ENCODE data around the gene PRKG1.
"Not testable (repeated sequence)": the region's sequence is repeated elsewhere in the genome, so short reads cannot be mapped to it uniquely, and the experiment has no call there.

PRKG1 gene

DNA sequence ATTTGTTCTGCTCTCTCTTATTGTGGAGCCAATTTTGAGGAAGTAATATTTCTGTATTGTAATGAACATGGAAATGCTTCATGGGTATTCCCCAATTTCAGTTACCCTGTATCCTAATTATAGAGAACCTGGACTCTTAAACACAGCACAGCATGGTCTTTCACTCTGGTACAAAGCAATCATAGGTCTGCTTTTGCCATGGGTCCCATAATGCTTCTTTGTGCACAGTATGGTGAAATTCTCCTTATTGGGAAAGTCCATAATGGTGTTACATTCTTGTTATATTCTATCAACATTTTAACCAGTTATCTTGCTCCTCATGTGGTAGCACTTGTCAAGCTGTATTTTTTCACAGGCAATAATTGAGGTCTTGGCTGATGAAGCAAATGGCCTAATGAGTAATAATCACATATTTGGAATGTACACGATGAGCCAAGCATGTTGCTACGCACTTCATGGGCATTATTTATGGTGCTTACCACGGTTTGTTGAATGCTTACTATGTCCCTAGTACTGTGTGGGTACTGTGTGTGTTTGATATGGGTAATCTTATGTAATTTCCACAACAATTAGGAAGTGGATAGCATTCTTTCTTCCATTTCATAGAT is 42.9 kb downstream of the PRKG1 start:
- DNase-seq (ENCODE audit: low spot score), result no peak

DNA sequence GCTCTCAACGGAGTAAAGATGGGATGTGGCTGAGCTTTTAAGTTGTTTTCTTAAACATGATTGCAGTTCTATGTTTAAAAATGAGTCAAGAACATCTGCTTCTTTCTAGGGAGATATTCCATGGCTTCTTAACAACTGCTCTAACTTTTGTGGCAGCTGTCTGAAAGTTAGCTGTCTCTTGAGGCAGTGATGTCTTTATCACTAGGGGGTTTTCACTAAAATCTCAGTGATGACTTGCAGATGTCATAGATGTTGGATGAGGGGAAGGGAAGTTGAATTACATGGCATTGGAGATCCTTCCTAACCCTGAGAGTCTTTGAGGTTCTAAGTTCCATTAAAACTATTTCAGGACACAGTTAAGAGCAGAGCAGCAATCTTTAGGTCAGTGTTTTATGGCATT is 43.5 kb downstream of the PRKG1 start:
- DNase-seq (ENCODE audit: low spot score), result no peak

DNA sequence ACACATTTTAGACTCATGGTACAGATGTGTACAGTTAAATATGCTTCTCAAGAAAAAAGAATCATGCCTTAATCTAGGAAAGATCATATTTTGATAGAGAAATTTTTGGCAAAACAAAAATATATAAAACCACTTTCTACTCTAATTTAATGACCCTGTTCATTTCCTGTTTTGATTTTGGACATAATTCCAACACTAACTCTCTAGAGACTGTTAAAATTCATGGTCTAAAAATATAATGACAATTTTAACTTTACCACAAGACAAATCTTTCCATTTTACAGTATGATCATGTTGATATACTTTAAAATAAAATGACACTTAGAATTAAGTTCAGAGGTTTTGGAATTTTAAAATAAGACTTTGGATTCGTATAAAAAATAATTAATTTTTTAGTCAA is 45.2 kb downstream of the PRKG1 start:
- no peak for DNase-seq (ENCODE audit: low spot score)

DNA sequence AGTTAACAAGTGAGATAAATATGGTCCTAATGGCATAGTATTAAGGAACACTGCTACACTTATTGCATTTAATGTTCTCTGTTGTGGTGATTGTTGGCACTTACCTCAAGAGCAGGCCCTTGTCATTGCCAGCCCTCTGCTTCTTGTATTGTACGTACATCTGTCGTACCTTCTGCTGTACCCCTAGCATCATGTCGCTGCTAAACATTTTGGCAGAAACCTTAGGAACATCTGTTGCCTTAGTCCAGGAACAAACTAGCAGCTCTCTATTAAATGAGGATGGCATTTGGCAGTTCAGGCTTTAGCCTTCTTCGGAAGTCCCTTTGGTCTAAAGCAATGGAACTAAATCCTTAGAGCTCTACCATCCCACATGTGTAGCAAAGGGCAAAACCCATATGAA is 47.6 kb downstream of the PRKG1 start:
- DNase-seq (ENCODE audit: low spot score), result no peak

DNA sequence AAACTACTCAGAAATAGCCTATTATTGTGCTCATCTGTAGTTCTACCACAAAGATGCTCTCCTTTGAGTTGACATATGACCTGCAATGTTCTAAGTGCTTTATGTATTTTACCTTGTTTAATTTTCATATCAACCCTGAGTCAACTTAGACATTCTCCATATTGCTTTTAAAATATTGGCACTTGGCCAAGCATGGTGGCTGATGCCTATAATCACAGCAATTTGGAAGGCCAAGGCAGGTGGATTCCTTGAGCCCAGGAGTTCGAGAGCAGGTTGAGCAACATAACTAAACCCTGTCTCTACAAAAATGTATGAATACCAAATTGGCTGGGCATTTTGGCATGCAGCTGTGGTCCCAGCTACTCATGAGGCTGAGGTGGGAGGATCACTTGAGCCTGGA is 50.6 kb downstream of the PRKG1 start:
- no peak for DNase-seq (ENCODE audit: low spot score)

DNA sequence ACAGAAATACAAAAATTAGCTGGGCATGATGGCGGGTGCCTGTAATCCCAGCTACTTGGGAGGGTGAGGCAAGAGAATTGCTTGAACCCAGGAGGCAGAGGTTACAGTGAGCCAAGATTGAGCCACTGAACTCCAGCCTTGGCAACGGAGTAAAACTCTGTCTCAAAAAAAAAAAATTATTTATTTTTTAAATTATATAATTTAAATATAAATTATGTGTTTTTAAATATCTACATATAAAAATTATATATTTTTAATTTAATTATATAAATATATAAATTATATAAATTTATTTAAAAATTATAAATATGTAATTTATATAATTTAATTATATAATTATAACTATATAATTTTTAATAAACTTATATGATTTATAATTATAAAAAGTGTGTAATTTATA is 51.2 kb downstream of the PRKG1 start:
- no peak for DNase-seq (ENCODE audit: low spot score)

DNA sequence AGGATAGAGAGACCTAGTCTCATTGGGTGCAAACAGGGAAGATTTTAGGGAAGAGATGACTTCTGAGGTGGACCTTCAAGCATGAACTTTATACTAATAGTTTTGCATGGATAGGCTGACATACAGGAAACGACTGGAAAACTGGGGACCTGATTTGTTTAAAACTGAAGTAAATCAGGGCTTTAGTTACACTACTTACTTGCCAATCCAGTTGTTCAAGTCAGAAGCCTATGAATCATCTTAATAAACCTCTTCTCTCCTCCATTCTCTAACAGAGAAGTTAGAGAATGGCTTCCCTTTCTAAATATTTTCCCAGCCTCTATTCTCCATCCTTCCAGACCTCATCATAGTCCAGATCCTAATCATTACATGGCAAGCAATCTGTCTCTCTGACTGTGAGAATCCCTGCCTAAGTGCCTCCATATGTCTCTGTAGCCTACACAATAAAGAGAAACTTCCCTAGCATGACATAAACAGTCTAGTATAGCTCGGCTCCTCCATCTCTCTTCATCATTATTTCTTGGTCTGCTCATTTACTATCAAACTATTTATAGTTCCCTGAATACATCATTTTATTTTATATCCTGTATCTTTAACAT is 55.8 kb downstream of the PRKG1 start:
- DNase-seq (ENCODE audit: low spot score), result no peak

DNA sequence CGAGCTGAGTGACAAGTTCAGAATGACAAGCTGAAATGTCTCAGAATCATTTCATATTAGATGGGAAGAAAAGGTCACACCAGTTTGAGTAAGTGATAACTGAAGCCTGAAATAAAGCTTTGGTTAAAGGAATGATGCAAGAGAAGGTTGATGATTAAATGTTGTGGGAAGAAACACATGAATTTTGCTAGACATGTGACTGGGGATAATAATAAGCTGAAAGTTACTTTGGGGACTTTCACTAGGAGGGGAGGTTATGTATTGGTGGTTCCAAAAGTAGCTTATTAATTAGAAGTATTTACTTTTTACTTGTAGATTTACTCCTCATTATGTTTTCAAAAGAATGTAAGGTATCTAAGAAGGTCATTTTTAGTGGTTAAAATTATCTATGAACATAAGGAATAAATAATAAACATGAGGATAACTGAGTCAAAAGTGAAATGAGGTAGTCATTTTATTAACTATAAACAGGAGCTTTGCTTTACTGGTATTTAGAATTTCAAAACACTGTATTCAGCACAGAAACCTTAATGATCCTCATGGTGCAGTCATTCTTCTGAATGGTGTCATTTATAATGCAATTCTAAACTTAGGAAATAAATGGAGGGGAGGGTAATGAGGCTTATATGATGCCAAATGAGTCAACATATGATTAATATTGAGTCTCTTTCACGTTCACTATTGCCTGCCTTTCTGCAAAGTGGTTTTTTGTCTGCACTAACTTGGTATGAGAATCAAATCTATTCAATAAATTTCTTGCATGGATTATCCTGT is 63.7 kb downstream of the PRKG1 start:
- peak; percentile 73 for DNase-seq (ENCODE audit: low spot score)

DNA sequence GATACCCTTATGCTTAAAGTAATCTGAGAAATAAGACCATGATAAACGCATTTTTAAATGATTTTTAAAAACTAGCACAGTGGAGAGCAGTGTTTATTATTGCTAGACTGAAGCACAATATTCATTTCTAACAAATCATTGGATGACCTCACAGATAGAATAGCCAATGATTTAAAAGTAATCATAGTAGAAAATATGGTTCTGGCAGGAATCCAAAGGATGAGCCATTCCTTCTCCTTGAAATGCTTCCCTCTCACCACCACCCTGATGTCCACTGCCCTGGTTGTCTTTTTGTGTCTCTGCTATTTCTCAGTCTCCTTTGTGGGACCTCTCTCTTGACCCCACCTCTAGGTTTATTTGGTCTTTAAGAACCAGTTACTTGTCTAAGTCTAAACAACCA is 64.9 kb downstream of the PRKG1 start:
- DNase-seq (ENCODE audit: low spot score), result peak; percentile 15

DNA sequence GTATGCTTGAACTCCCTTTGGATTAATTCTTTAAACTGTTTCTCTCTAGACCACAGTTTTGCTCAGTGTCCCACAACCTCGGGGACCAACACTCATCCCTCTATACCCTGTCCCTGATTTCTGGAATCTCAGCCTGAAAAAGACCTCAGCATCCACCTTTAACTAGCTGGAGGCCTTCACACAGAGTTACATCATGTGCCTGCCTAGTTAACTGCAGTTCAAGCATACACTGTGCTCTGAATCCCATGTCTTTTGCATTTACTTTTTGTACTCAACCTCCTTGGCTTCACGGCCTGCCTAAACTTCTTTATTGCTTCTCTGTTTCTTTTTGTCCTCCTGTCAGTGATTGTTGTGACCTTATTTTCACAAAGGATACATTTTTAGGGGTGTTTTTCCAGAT is 66.7 kb downstream of the PRKG1 start:
- DNase-seq (ENCODE audit: low spot score), result no peak

DNA sequence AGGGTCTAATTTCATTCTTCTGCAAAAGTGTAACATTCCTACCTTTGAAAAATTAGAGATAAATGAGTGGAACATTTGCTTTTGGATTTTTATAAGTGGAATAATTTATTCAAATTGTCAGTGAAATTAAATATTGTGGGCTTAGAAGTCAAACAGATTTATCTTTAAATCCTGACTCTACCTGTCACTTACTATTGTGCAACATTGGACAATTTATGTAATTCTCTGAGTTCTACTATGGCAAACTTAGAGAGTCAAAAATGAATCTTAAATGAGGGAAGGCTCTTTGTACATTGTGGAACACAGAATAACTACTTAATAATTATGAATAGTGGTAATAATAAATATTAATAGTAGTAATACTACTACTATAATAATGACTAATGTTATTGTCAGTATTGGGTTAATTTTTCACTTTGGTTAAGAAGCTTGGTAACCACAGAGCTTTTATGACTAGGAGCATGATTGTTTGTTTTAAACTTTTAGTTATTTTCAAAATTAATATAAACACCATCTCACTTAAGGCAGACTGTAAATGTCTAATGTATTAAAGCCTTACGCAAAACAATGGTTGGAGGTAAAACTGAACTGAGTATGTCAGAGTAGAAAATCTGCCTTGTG is 70.0 kb downstream of the PRKG1 start:
- no peak for DNase-seq (ENCODE audit: low spot score)

DNA sequence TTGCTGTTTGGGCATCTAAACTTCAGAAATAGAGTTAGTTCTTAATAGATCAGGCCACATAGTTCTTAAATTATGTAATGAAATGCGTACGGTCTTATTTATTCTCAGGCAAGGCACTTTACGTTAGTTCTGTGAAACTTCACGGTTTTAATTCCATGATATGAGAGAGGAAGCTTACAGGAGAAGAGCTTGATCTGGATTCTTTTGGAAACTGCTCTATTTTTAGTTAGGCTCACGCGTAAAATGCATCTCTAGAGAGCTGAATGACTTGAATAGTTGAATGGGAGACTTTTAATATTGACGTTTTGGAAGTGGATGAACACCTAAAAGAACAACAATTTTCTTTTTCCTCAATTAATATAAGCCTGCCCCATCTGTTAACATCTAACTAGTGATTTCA is 71.1 kb downstream of the PRKG1 start:
- no peak for DNase-seq (ENCODE audit: low spot score)

DNA sequence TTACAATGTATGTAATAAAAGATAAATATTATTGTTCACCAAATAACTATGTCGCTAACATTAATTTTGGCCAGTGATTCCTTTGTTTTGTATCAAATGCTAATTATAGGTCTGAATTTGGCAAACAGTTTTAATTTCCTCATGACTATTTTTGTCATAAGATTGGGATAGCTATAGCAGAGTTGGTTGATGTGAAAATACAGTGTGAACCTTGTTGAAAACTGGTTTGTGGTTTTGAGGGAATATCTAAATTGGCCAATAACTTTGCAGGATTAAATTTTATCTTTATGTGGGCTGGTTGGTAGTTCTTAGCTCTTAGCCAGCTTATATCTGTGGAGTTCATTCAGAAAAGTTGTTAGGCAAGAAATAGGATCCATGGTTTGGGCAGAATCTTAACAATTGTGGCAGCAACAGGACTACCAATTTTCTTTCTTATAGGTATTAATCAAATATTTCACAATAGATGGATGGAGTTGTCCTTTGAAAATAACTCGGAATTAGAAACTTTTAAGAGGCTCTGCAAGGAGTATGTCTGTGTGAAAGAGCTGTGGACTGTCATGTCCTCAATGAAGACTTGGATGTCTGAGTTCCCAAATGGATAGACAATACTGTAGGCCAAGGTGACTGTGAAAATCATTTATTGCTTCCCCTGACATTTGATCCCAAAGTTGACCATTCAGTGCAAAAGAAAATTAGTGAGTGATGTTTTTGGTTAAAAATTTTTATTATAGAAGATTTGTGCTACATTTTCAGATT is 73.5 kb downstream of the PRKG1 start:
- no peak for DNase-seq (ENCODE audit: low spot score)

DNA sequence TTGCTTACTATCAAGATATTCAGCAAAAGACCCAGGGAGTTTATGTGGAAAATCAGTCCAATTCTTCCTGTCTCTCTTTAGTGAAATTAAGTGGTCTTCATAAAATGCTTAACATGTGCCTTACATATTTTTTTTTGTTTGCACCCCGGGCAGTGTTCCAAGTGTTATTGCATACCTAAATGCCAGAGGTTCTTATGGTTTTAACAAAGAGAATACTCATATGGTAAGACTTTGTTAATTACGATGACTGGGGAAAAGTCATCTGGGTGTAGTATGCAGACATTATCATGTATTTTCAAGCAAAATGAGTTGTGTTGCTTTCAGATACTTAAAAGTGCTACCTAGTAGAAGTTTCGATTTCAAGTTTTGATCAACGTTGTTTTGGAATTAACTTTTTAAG is 82.6 kb downstream of the PRKG1 start:
- DNase-seq (ENCODE audit: low spot score), result no peak

DNA sequence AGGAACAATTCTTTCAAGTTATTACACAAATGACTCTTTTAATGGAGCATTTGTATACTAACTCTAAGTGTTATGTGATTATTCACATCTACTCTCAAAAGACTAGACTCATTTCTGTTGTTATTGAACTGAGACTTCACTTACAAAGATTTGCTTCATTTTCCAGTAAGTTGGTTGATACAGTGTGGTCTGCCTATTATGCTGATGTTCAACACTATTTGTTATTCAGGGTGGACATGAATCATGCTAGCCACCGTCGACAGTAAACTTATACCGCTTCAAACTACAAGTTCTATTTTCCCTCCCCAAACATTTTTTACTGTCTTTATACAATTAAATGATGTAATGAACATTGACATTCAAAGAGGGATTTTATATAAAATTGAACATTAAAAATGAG is 84.5 kb downstream of the PRKG1 start:
- DNase-seq (ENCODE audit: low spot score), result no peak

DNA sequence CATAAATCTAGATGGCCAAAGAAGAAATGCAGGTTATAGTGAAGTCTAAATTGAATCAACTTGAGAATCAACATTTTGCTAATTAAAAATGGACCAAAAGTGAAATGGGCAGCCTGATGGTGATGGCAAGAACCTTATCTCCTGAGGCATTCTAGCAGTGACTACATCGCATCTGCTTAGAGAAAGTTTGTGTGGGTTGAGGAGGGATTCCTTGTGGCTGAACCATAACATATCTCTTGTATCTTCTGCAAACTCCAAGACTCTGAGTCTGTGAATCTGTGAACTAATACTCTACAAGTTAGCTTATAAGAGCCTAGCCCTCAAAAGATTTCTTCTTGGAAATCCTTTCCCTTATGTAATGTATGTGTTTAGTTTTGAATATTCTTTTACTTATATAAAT is 85.6 kb downstream of the PRKG1 start:
- DNase-seq (ENCODE audit: low spot score), result no peak

DNA sequence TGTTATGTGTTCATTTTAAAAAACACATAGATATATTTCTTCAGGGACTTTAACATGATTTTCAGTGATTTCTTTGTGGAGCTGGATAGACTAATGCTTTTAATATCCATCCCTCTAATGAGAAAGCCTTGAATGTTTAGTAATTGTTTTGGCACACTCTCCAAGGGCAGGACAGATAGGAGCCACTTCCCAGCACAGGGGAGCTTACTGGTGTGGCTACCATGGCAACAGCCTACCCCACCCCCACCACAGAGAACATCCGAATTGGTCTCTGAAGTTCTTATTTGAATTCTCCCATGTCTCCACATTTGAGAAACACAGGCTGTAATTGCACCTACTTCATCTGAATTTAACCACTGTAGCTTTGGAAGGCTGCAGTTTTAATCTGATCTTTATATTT is 87.7 kb downstream of the PRKG1 start:
- no peak for DNase-seq (ENCODE audit: low spot score)

DNA sequence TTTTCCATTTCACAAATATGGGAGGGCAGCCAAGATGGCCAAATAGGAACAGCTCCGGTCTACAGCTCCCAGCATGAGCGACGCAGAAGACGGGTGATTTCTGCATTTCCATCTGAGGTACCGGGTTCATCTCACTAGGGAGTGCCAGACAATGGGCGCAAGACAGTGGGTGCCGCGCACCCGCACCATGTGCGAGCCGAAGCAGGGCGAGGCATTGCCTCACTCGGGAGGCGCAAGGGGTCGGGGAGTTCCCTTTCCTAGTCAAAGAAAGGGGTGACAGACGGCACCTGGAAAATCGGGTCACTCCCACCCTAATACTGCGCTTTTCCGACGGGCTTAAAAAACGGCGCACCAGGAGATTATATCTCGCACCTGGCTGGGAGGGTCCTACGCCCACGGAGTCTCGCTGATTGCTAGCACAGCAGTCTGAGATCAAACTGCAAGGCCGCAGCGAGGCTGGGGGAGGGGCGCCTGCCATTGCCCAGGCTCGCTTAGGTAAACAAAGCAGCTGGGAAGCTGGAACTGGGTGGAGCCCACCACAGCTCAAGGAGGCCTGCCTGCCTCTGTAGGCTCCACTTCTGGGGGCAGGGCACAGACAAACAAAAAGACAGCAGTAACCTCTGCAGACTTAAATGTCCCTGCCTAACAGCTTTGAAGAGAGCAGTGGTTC is 89.2 kb downstream of the PRKG1 start:
- not testable (repeated sequence) for DNase-seq (ENCODE audit: low spot score)

DNA sequence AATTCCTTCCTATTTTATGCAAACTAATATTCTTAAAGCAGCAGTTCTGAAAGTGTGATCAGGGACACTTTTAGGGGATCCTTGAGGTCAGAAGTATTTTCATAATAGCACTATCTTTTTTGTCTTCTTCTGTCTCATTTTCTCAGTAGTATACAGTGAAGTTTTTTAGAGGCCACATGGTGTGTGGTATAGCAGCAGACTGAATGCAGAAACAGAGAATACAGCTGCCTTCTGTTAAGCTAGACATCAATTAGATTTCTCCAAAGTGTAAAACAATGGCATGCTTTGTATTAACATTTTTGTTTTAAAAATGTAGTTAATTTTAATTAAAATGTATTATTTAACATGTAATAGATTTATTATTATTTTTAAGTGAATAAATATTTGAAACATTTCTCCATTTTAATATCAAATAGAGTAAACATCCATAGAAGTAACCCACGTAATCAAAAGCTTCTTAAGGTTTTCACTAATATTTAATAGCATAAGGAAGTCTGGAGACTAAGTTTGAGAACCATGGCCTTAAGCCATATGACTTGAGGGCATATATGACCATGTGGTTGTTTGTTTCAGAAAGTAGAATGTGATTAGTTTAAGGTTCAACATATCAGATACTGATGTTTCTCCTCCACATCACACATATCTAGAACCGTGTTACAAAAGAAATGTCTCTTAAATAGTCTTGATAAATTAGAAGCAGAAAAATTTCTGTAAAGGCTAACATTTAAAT is 94.0 kb downstream of the PRKG1 start:
- no peak for DNase-seq (ENCODE audit: low spot score)

DNA sequence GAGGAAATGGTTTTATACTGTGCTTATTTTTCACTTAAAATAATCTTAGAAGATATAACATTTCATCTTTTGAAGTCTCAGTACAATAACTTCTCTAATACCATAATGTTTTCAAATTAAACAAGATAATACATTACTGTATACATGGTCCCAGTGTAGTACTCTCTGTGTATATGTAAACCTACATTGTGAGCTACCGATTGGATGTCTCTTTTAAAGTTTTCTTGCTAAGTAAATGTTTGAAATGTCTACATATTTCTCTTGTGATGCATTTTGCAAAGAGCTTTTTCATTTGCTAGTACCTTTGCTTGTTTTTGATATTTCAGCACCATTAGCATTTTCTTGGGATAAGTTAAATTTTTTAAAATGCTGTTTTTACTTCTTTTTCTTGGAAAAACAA is 94.8 kb downstream of the PRKG1 start:
- no peak for DNase-seq (ENCODE audit: low spot score)

Measured in kidney tubule cell (primary cell).